HFF-Myc (cell line): Measurements from ENCODE around the gene HDAC6.

Experiments
- DNase-seq: peaks from one replicate; pipeline ENCODE4 v3.0.0-alpha.2; 2011; ENCODE audit warnings: low read depth; ENCODE audit errors: extremely low read depth
- H3K4me3 ChIP-seq: replicated peaks from 2 replicates; pipeline ENCODE4 v1.5.1; 2011; ENCODE audit warnings: low read depth, mild to moderate bottlenecking, control low read depth, low read length
- TF ChIP-seq, protein P1 (sequence below): IDR thresholded peaks from 2 replicates; pipeline ENCODE4 v1.5.1; 2012; ENCODE audit warnings: mild to moderate bottlenecking, low read depth, low read length, control low read depth; ENCODE audit errors: missing control alignments

Gene HDAC6

DNA sequence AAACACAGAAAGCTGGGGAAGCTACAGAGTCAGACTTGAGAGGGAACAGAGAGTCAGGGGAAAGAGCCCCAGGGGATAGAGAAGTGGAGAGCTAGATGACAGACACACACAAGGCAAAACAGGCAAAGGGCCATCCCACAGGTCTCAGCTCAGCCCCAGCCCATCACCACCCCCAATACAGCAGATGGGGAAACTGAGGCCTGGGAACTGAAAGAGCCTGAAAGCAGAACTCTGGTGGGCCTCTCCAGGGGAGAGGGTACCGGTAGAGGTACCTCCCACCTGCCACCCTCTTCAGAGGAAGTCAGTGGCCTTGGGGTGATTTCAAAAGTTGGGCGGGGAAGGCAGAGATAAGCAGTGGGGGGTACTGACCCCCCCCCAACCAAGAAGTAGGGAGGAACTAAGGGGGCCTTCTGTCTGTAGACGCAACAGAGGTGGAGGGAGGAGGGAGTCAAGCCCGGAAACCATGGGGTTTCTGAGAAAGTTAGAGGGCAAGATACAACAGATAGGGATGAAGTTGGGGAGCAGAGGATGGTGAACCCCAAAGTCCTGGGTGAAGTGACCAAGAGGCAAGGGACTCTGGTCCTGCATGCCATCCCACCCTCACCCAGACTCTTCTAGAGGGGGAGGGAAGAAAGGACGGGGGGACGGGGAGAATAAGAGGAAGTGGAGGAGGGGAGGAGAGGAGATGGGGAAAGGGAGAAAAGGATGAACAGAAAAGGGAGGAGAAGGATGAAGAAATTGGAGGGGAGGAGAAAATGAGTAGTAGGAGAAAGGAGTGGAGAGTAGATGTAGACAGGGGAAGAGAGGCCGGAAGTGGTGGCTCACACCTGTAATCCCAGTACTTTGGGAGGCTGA lies 12.3 kb upstream of the HDAC6 start:
- DNase-seq: no peak
- no peak overlapping the region for H3K4me3 ChIP-seq
- TF ChIP-seq, protein P1, sequence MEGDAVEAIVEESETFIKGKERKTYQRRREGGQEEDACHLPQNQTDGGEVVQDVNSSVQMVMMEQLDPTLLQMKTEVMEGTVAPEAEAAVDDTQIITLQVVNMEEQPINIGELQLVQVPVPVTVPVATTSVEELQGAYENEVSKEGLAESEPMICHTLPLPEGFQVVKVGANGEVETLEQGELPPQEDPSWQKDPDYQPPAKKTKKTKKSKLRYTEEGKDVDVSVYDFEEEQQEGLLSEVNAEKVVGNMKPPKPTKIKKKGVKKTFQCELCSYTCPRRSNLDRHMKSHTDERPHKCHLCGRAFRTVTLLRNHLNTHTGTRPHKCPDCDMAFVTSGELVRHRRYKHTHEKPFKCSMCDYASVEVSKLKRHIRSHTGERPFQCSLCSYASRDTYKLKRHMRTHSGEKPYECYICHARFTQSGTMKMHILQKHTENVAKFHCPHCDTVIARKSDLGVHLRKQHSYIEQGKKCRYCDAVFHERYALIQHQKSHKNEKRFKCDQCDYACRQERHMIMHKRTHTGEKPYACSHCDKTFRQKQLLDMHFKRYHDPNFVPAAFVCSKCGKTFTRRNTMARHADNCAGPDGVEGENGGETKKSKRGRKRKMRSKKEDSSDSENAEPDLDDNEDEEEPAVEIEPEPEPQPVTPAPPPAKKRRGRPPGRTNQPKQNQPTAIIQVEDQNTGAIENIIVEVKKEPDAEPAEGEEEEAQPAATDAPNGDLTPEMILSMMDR: no peak

DNA sequence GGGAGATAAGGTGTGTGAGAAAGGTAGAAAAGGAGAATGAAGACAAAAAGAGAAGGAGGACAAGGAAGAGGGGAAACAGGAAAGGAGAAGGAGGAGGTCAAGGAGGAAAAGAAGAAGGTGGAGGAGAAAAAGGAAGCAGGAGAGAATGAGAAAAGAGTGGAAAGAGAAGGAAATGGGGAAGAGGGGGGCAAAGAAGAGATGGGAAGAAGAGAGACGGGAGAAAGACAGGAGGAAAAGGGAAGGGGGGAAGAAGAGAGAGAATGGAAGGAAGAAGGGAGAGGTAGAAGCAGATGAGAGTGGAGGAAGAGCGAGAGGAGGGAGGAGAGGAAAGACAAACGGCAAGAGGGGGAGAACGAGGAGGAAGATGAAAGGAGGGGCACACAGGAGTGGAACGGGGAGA lies 11.4 kb upstream of the HDAC6 start:
- no peak for DNase-seq
- H3K4me3 ChIP-seq: no peak overlapping the region
- TF ChIP-seq, protein P1: no peak

DNA sequence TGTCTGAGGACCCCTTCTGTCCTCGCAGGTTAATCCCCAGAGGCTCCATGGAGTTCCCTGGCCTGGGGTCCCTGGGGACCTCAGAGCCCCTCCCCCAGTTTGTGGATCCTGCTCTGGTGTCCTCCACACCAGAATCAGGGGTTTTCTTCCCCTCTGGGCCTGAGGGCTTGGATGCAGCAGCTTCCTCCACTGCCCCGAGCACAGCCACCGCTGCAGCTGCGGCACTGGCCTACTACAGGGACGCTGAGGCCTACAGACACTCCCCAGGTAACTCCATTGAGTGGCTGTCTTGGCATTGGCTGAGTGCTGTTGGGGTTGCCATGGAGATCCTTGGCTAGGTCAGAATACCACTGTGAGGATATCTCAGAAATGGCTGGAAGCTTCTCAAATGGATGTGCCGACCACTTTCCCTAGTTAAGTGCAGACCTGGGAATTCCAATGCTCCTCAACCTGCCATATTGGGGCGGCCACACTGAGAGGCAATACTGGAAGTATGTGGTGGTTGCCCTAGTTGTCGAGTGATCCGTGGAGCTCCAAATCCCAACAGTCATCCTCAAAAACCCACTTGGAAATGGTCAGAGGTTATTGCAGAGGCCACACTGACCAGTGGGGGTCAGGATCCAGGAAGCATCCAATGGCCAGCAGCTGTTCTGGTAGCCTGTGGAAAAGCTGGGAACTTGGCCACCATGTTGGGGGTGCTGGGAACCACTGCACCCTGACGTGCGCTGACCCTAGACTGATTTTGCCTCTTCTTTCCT lies 10.6 kb upstream of the HDAC6 start:
- DNase-seq: no peak
- TF ChIP-seq, protein P1: no peak
- no peak overlapping the region for H3K4me3 ChIP-seq

DNA sequence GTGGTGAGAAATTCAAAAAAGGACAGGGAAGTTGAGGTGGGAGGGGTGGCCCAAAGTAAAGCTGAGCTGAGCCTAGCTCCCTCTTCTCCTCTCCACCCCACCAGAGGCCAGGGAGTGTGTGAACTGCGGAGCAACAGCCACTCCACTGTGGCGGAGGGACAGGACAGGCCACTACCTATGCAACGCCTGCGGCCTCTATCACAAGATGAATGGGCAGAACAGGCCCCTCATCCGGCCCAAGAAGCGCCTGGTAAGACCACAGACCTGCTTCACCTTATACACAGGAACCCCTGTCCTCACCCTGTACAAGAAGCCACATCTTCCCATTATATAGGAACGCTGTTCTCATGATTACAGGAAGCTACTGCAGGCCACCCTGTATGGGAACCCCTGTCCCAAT lies 9.6 kb upstream of the HDAC6 start:
- no peak for DNase-seq
- TF ChIP-seq, protein P1: no peak
- H3K4me3 ChIP-seq: no peak overlapping the region

DNA sequence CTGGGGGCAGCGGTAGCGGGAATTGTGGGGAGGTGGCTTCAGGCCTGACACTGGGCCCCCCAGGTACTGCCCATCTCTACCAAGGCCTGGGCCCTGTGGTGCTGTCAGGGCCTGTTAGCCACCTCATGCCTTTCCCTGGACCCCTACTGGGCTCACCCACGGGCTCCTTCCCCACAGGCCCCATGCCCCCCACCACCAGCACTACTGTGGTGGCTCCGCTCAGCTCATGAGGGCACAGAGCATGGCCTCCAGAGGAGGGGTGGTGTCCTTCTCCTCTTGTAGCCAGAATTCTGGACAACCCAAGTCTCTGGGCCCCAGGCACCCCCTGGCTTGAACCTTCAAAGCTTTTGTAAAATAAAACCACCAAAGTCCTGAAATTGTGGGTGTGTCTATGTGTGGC lies 7.9 kb upstream of the HDAC6 start:
- DNase-seq: no peak
- TF ChIP-seq, protein P1: no peak
- H3K4me3 ChIP-seq: no peak overlapping the region

DNA sequence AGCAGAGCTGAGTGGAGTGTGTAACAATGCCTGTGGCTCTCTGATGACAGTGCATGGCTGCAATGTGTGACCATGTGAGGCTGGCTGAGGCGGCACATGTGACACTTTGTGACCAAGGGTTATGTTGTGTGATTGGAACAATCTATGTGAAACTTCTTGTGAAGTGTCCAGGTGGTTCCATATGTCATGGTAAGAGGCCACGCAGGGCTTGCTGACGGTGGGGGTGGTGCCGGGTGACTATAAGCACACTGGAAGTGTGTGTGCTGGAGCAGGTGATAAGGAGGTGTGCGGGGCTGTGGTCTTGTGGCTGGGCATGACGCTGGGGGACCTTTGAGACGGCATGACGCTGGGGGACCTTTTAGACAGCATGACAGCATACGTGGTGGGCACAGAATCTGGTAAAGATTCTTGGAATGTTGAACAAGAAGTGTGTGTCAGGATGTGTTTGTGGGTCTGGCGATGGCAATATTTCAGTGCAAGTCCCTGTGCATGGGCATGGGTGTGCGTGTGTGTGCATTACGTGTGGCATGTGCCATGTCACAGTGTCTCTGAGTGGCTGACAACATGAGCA lies 7.4 kb upstream of the HDAC6 start:
- no peak overlapping the region for H3K4me3 ChIP-seq
- TF ChIP-seq, protein P1: no peak

More for the DNA sequence above, 7.4 kb upstream of the HDAC6 start:
- no peak for DNase-seq
